NCI-H82 treated with DMSO at 0.1 percent for 48 hours (cell line): Measurements from ENCODE around the gene RILPL2.
"Not testable (repeated sequence)": the region's sequence is repeated elsewhere in the genome, so short reads cannot be mapped to it uniquely, and the experiment has no call there.

Source experiments
- DNase-seq: peaks from one replicate; lab custom pipeline; 2025; ENCODE audit not compliant: unreplicated experiment; lab: John Stamatoyannopoulos, UW

The RILPL2 gene, protein sequence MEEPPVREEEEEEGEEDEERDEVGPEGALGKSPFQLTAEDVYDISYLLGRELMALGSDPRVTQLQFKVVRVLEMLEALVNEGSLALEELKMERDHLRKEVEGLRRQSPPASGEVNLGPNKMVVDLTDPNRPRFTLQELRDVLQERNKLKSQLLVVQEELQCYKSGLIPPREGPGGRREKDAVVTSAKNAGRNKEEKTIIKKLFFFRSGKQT

DNA sequence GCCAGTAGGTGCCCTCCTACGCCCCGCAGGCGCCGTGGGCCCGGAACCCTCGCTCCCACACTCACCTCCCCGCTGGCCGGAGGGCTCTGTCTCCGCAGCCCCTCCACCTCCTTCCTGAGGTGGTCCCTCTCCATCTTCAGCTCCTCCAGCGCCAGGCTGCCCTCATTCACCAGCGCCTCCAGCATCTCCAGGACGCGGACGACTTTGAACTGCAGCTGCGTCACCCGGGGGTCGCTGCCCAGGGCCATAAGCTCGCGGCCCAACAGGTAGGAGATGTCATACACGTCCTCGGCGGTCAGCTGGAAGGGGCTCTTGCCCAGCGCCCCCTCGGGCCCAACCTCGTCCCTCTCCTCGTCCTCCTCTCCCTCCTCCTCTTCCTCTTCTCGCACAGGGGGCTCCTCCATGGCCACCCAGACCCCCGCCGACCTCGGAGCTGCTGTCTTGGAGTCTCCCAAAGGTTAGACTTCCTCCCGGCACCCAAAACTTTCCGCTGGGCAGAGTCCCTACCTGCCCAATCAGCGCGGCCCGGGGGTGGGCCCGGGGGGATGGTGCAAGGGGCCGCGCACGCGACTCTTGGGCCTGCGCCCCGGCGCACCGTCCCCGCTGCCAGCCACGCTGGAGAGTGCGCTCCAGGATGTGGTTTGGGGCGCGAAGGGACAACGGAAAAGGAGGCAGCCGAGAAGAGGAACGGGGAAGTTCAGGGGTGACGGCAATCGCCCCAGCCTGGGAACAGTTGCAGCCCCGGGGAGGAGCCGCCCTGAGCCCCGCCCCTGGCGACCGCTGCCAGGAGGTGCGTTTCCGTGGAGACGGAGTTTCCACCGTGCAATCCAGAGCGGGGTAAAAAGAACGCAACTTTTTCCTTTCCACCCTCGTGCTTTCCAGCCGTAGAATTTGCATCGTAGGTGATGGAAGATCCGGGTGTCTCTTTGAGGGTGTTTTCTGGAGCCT lies at the start of gene RILPL2:
TSS of gene RILPL2 (minus strand) at position 668 of the 948 bp plus-strand sequence. CDS start at position 404, 264 bp downstream.
- DNase-seq: no peak

DNA sequence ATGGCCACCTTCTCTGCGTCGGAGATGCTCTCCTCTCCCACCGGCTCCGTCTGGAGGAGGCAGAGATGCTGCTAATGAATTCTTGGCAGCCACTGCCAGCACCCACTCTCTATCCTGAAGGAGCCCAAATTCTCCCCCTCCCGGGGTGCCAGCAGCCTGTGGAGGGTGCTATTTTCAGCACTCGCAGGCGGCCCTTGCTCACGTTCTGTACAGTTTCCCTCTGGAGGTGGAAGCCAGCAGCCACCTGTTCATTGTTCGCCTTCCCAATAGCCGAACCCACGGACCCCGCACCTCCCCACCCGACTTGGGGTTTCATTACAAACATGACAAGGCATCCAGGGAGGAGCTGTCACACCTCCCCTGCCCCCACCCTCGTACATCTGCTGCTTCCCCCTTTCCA lies 49.3 kb upstream of the RILPL2 start:
- no peak for DNase-seq

DNA sequence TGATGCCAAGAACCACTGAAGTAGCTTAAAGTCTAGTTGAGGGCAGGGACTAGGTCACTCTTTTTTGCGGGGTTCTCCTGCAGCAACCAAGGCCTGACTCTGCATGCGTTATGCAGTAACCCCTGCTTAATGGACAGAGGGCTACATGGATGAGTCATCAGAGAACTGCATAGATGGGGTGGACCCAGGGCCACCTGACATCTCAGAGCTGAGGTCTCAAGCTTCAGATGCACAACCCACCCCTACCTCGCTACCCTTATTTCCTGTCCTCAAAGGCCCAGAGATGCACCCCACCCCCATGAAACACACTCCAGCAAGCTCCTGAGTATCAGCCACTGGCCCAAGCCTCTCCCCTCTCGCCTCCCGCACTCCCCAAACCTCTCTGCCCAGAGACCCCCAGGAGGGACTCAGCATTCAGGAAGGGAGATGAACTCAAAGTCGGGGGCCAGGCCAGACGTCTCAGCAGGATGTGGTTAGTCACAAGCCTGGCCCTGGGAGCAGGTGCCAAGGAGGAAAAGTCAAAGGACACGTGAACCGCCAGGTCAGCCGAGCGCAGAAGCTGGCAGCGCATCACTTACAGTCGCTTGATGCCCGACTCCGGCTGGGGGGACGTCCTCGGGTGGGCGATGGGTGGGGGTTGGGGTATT lies 47.2 kb upstream of the RILPL2 start:
- DNase-seq: no peak

DNA sequence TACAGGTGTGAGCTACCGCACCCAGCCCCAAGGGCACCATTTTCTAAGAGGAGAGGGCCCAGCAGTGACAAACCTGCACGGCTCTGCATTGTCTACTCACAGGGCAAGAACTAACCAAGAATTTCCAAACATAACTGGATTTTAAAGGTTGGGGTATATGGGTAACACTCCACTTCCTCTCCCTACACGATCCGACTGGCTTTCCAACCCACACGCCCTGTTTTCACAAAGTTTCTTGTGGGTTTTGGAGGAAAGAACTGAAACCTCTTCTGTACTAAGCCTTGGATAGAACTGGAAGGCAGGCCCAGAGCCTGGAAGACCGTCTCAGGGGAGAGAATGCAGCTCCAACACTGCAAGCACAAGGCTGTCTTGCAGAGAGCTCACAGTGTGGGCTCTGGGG lies 46.4 kb upstream of the RILPL2 start:
- no peak for DNase-seq

DNA sequence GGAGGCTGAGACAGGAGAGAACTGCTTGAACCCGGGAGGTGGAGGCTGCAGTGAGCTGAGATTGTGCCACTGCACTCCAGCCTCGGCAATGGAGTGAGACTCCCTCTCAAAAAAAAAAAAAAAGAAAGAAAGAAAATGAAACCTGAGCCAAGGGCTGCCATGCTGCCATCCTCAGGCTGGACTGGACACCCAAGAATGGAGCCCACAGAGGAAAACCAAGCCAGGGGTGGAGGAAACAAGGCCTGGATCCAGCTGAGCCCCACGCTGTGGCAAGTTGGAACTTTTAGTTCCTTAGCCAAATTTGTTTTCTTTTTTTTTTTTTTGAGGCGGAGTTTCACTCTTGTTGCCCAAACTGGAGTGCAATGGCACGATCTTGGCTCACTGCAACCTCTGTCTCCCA lies 44.8 kb upstream of the RILPL2 start:
- DNase-seq: not testable (repeated sequence)

DNA sequence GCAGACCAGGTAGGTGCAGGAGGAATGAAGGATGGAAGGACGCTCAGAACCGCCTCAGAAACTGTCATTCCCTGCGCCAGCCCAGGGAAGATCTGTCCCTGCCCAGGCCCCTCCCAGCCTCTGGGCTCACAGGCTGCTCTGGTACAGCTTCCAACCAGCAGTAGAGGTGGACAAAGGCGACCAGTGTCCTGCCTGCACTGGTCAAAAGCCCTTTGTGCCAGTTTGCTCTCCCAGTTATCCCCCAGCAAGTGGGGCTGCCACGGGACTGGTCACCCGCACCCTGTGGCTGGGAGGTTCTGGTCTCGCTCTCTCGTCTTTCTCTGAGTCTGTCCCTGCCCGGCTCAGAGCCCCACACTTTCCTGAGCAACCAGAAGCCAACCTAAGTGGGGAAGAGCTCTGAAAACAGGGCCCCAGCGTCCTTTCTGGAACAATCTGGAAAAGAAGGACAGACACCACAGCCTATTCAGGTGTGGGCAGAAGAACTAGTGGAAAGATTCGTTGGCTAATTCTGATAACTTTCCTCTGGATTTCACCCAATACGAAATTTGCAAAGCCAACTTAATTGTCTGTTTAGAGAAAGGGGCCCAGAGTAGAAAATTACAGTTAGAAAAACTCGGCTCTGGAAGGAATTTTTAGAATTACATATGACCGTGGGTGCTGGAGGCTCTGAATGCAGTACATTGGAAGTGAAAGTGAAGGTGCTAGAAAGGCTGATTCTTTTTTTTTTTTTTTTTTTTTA lies 43.1 kb upstream of the RILPL2 start:
- DNase-seq: no peak

DNA sequence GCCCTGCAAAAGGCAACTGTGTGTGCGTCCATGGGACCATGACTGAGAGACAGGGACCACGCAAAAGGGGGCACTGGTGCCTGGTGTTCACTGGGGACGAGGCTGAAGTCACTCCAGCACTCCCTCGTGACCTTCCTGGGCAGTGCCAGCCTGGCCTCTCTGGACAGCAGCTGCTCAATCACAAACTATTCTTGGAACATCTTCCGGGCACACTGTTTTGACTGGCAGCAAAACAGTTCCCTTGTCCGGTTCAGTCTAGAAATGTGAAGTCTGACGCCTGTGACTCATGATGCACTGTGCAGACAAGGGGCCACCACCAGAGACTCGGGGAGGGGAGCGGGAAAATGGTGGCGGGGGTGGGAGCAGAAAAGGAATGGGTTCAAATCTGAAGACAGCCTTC lies 42.3 kb upstream of the RILPL2 start:
- DNase-seq: no peak

DNA sequence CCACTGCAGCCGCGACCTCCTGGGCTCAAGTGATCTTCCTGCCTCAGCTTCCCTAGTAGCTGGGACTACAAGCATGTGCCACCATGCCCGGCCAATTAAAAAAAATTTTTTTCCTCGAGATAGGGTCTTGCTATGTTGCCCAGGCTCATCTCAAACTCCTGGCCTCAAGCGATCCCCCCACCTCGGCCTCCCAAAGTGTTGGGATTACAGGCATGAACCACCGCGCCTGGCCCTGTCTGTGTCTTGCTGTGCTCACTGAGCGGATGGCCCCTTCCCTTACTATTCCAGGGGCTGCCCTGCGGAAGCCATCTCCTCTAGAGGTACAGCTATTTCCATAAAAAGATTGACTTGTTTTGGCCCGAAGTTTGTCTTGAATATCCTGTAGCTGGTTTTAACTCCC lies 41.6 kb upstream of the RILPL2 start:
- no peak for DNase-seq

DNA sequence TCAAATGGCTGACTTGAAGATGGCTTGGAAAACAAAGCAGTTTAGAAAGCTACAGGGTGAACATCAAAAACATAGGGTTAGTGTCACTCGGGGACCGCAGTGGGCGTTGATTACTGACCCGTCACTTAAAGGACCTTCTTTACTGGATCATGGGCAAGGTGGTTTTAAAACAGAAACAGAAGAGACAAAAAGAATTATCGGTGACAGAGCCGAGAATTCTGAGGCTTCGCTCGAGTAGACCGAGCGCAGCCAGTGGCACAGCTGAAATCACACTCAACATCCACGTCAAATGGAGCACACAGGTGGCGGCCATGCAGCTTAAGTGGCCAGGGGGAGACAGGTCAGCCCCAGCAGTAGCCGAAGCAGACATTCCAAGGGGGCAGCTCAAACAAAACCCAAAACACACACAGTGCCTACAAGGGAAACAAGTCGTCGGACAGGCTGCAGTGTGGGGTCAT lies 38.8 kb upstream of the RILPL2 start:
- DNase-seq: no peak

DNA sequence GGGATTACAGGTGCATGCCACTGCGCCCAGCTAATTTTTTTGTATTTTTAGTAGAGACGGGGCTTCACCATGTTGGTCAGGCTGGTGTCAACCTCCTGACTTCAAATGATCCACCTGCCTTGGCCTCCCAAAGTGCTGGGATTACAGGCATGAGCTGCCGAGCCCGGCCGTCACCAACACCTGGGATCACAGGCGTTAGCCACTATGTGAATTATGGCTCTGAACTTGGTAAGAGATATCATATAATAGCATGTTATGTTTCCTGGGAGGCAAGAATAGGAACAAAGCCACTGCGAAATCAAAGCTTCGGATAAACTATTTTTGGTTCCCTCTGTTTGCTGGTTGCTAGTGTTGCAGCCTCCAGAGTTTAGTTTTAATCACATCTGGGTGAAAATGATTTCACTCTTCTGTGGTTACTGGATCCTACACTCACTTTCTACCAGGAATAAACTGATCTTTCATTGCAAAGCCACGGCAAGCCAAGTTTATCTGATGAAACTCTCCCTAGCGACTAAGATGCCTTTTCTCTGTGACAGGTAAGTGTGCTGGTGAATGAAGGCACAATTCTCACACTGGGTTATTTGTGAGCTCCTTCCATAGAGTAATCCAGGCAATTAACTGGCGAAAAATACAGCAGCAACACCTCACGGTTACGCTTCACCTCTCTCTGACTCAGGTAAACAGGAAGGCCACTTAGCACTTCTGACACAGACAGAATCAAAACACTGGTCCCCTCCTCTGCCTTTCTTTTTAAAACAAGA lies 38.2 kb upstream of the RILPL2 start:
- DNase-seq: no peak

DNA sequence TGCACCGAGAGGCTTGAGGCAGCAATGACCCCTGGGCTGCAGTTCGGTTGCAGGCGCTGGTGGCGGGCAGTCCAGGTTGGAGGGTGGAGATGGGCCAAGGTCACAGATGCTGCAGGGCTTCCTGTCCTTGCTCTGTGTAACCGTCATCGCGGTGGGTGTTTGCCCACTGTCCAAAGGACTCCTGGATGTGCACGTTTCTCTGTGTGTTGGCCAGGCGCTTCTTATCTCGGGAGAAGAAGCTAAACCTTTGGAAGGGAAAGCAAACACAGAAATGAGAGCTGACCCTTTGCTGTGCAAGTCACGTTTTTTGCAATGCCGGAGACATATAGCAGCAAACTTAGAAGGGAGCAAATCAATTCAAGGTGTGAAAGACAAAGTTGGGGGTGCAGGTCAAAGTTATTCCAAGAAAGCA lies 36.0 kb upstream of the RILPL2 start:
- DNase-seq: no peak

DNA sequence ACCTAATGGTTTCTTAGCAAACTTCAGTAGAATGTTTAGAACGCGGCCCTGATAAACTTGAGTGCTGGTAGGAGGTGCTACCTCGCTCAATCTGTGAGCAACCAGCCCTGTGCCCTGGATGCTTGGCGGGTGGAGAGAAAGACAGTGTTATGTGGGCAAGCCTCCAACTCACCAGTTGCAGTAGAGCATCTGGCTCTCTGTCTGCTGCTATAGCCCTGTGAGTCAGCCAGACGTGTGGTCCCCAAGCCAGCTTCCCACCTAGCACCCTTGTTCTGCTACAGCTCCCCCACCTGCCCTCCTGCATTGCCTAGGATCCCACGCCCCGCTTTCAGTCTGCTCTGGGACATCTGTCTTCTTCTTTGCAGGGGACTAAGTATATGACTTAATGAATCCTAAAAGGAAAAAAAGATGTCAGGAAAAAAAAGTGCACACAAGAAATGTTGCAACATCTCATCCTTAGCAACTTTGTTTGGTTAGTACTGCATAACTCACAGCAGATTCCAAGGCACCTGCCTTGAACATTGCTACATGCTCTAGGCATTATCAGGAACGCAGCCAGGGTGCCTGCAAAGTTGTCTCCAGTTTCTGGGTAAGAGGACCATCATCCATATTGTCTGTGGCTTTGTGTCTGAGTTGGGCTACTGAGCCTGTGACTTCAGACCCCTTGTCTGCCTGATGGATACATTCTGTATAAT lies 35.0 kb upstream of the RILPL2 start:
- no peak for DNase-seq

DNA sequence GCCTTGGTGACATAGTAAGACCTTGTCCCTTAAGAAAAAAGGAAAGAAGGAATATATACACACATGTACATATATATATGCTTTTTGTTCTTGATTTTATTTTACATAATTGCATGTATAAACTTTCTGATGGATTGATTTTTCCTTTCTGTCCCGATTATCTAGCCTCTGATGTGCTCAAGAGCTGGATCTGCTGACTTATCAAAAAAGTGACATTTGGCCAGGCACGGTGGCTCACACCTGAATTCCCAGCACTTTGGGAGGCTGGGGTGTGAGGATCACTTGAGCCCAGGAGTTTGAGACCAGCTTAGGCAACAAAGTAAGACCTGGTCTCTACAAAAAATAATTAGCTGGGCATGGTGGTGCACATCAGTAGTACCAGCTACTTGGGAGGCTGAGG lies 33.5 kb upstream of the RILPL2 start:
- no peak for DNase-seq

DNA sequence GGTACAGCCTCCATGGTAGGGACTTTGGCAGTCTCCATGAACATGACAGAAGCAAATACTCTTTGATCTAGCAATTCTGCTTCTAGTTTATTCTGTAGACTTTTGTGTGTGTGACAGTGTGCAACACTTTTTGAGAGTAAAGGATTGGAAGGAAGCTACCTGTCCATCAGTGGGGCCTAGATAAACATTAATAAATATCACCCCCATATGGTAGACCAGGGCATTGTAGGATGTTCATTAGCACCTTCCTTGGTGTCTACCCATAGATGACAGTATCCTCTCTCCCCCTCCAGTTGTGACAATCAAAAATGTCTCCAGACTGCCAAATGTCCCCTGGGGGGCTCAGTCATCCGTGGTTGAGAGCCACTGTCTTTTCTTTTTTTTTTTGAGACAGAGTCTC lies 32.3 kb upstream of the RILPL2 start:
- no peak for DNase-seq

DNA sequence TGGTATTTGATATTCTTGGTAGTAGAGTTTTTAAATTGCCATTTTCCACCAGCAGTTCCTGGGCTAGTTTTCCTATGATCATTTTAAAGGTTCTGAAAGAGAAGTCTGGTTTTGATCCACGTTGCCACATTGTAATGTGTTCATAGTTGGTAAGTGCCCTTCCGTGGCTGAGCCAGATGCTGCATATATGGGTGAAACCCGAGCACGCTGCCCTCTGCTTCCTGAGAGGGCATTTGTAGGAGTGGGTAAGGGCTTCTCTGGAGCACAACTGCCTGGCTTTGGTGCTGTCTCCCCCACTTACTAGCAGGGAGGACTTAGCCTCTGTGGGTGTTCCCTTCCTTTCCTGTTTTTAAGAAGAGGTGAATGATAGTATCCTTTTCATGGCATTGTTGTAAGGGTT lies 28.6 kb upstream of the RILPL2 start:
- no peak for DNase-seq

DNA sequence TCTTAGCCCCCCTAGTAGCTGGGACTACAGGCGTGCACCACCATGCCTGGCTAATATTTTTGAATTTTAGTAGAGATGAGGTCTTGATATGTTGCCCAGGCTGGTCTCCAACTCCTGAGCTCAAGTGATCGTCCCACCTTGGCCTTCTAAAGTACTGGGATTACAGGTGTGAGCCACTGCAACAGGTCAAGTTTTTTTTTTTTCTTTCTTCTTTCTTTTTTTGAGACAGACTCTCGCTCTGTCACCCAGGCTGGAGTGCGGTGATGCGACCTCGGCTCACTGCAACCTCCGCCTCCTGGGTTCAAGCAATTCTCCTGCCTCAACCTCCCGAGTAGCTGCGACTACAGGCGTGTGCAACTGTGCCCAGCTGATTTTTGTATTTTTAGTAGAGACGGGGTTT lies 26.7 kb upstream of the RILPL2 start:
- DNase-seq: not testable (repeated sequence)

DNA sequence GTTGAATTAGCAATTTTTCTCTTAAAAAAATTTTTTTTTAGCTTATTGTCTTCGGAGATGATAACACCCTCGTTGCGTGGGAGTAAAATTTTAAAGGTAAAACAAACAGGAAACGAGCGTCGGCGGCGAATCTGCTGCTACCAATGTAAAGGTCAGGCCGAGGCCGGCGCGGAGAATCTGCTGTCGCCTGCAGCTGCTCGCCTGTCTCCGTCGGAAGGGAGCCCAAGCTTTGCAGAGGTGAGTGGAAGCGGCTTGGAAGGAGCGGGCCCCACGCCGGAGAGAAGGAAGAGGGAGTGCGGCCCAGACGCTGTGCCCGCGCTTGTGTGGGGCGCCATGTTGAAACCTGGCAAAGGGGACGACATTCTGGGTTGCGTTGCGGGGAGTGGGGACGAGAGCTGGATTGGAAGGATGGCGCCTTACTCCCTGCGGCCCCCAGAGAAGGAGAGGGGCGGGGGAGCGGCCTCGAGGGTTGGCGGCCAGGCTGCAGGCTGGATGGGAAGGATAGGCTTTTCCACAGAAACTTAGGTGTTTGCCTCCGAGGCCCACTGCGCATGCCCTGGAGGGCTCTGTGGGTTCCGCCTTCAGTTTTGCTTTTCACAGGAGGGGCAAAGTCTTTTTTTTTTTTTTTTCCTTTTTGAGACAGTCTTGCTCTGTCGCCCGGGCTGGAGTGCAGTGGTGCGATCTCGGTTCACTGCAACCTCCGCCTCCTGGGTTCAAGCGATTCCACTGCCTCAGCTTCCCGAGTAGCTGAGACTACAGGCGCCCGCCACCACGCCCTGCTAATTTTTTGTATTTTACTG lies 21.7 kb upstream of the RILPL2 start, which contains the start of gene SNRNP35:
TSS of gene SNRNP35 (plus strand) at position 160 of the 800 bp plus-strand sequence. CDS start 7,402 bp downstream, outside the sequence.
- DNase-seq: peak; percentile 64

DNA sequence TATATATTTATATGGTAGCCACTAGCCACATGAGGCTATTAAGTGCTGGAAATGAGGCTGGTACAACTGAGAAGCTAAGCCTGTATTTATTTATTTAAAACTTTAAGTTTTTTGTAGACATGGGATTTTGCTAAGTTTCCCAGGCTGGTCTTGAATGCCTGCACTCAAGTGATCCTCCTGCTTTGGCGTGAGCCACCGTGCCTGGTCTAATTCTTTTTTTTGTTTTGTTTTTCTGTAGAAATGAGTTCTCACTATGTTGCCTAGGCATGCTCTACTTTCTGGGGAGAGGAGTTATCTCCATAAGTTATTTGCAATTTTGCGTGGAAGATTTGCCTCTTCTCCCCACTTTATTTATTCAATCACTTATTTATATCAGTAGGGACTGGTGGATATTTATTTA lies 16.7 kb upstream of the RILPL2 start:
- no peak for DNase-seq

DNA sequence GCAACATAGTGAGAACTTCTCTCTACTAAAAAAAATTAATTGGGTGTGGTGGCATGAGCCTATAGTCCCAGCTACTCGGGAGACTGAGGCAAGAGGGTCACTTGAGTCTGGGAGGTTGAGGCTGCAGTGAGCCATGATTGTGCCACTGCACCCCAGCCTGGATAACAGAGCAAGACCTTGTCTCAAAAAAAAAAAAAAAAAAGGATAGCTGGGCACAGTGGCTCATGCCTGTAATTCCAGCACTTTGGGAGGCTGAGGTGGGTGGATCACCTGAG lies 15.7 kb upstream of the RILPL2 start:
- DNase-seq: not testable (repeated sequence)
